ENCODE data around the gene MICOS13.

GRCh38 chr19:5717215-5717935 is 37.1 kb upstream of the MICOS13 start:
- no peak for TF ChIP-seq POLR2AphosphoS5 (IDR thresholded peaks at IDR 0.05)
- TF ChIP-seq, protein P1, sequence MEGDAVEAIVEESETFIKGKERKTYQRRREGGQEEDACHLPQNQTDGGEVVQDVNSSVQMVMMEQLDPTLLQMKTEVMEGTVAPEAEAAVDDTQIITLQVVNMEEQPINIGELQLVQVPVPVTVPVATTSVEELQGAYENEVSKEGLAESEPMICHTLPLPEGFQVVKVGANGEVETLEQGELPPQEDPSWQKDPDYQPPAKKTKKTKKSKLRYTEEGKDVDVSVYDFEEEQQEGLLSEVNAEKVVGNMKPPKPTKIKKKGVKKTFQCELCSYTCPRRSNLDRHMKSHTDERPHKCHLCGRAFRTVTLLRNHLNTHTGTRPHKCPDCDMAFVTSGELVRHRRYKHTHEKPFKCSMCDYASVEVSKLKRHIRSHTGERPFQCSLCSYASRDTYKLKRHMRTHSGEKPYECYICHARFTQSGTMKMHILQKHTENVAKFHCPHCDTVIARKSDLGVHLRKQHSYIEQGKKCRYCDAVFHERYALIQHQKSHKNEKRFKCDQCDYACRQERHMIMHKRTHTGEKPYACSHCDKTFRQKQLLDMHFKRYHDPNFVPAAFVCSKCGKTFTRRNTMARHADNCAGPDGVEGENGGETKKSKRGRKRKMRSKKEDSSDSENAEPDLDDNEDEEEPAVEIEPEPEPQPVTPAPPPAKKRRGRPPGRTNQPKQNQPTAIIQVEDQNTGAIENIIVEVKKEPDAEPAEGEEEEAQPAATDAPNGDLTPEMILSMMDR (IDR thresholded peaks at IDR 0.05 in 8 of 11, conservative IDR thresholded peaks at IDR 0.05 in 3 of 11) = no peak
